OCI-LY7 (cell line): ENCODE results near the gene TMEM259. TPM values are rescaled to one million over a fixed set of nuclear protein-coding genes. Genes with fewer than 3 reads are reported as not detected.
A peak's percentile ranks its signal among the peaks of the same experiment; 100 is the strongest.

Source experiments
- BruUV-seq: library from RNA; stranded (reverse); fragments of 400-500 nt; replicated peaks from 2 replicates; lab custom pipeline; 2021; lab: Mats Ljungman, UMichigan
- CTCF ChIA-PET: fragments of 300-600 bp; sonication (Branson Sonifier 250); formaldehyde crosslinking; loops from one replicate; lab custom pipeline; 2022; ENCODE audit warnings: antibody characterized with exemption; ENCODE audit not compliant: unreplicated experiment; lab: Charles Lee
- POLR2A ChIA-PET: fragments of 300-600 bp; sonication (Branson Sonifier 250); formaldehyde crosslinking; loops from one replicate; lab custom pipeline; 2022; ENCODE audit warnings: antibody characterized with exemption; lab: Charles Lee
- DNase-seq: peaks from one replicate; pipeline ENCODE4 v3.0.0-alpha.2; 2015; ENCODE audit warnings: low spot score
- H2AFZ ChIP-seq: fragments of 200-600 bp; sonication (generic), shearing (Covaris generic); 2 replicates; pipeline ENCODE4 v1.6.1; 2014; ENCODE audit warnings: mild to moderate bottlenecking, antibody characterized with exemption, low read length, moderate library complexity
- H3K27ac ChIP-seq: fragments of 200-600 bp; sonication (generic); 2 replicates; pipeline ENCODE4 v1.5.1; 2014; ENCODE audit warnings: mixed run types, low read depth, mild to moderate bottlenecking, moderate library complexity, low read length, inconsistent platforms; ENCODE audit not compliant: poor library complexity, severe bottlenecking
- H3K36me3 ChIP-seq: fragments of 200-600 bp; sonication (generic); 2 replicates; pipeline ENCODE4 v1.6.1; 2014; ENCODE audit warnings: mild to moderate bottlenecking, antibody characterized with exemption, low read length, moderate library complexity, mixed read lengths; ENCODE audit not compliant: insufficient read depth
- H3K4me1 ChIP-seq: fragments of 200-600 bp; sonication (generic); 2 replicates; pipeline ENCODE4 v1.5.1; 2014; ENCODE audit warnings: mild to moderate bottlenecking, low read length; ENCODE audit not compliant: insufficient read depth, poor library complexity, severe bottlenecking
- H3K4me2 ChIP-seq: fragments of 200-600 bp; sonication (generic); 2 replicates; pipeline ENCODE4 v1.6.1; 2014; ENCODE audit warnings: mild to moderate bottlenecking, low read length
- H3K4me3 ChIP-seq: fragments of 200-600 bp; sonication (generic); 2 replicates; pipeline ENCODE4 v1.5.1; 2014; ENCODE audit warnings: mild to moderate bottlenecking, low read depth, low read length; ENCODE audit not compliant: poor library complexity, severe bottlenecking
- H3K79me2 ChIP-seq: fragments of 200-600 bp; sonication (generic); 2 replicates; pipeline ENCODE4 v1.6.1; 2016; ENCODE audit warnings: low read depth, mild to moderate bottlenecking, low read length, moderate library complexity, mixed read lengths; ENCODE audit not compliant: insufficient read depth
- H3K9me2 ChIP-seq: fragments of 200-600 bp; sonication (generic); 2 replicates; pipeline ENCODE4 v1.6.1; 2016; ENCODE audit warnings: mild to moderate bottlenecking, low read length, mixed read lengths; ENCODE audit not compliant: insufficient read depth
- H3K9me3 ChIP-seq: fragments of 200-600 bp; sonication (generic); 2 replicates; pipeline ENCODE4 v1.6.1; 2014; ENCODE audit warnings: mild to moderate bottlenecking, mixed run types, low read length, mixed read lengths
- H4K20me1 ChIP-seq: fragments of 200-600 bp; sonication (generic); 2 replicates; pipeline ENCODE4 v1.6.1; 2014; ENCODE audit warnings: mild to moderate bottlenecking, antibody characterized with exemption, low read length, moderate library complexity, mixed read lengths; ENCODE audit not compliant: insufficient read depth
- EZH2phosphoT487 ChIP-seq: fragments of 200-600 bp; sonication (generic); IDR thresholded peaks from 2 replicates; pipeline ENCODE4 v1.6.1; 2018; ENCODE audit warnings: low read depth, borderline replicate concordance, mild to moderate bottlenecking, mixed run types, antibody characterized with exemption, low read length, moderate library complexity, mixed read lengths
- intact Hi-C: fragments of 100-400 bp; cut with micrococcal nuclease; formaldehyde crosslinking; loops from one replicate; pipeline ENCODE4 v1.10.0; 2022; ENCODE audit not compliant: unreplicated experiment
- total RNA-seq, 2 experiments: library from RNA; depleted of rRNA in 1 of 2; stranded (reverse); fragments of >200 nt in 1 of 2; shearing (Covaris generic) in 1 of 2; gene quantifications; 2 replicates each; pipeline ENCODE4 v1.2.3, GENCODE V29; 2014 to 2022
- TF ChIP-seq, protein P1 (sequence below): fragments of 200-600 bp; sonication (generic); conservative IDR thresholded peaks from 2 replicates; pipeline ENCODE4 v1.5.1; 2014; ENCODE audit warnings: mild to moderate bottlenecking, antibody characterized with exemption, low read length, moderate library complexity, mixed read lengths

The TMEM259 gene
- total RNA-seq, 2 experiments from 2014 or later: 169 to 195 TPM

DNA sequence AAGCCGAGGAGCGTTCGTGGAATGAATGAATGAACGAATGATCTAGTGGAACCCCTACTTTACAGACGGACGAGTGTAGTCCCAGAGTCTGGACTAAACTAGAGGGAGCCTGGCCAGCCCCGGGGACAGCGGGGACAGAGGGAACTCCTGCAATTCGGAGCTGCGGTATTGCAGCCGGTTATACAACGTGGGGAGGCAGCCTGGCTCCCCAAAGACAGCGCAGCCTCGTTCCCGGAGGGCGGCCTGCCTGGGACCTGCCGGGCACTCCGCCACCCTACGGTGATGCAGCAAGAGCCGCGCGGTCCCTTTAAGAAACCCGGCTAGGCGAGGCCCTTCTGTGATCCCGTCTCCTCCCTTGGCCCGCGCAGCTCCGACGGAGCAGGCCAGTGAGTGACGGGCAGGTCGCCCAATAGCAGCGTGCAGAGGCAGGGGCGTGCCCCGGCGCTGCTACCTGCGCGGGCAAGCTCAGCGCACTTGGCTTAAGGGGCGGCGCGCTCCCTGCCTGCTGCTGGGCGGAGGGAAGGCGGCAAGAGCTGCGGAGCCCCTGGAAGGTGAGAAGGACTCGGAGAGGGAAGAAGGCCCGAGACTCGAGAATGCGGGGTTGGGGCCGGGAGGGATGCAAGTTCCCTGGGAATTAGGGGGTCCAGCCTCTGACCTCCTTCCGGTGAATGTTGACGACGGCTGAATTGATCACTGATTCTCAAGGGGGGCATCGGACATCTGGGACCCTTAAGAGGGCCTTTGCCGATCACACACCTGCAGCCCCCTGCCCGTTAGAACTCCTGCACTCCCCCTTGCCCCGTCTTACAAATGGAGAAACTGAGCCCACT is 18.9 kb upstream of the TMEM259 start, which contains the start of gene ABCA7:
Gene ABCA7, plus strand, starts transcription at position 462 of the 830 bp plus-strand sequence. CDS start 1,255 bp downstream, outside the sequence.
- 0 out of 2 replicates have a peak, but pooled peaks cover 5% of the 10 kb centered on the region for H3K79me2 ChIP-seq
- H3K9me3 ChIP-seq: no peaks in the 10 kb centered on the region
- CTCF ChIA-PET: interaction anchor here (0.9 kb wide), 1 partner anchor 11 kb away, joined by 3 read pairs; no protein-coding TSS in a partner anchor
- H4K20me1 ChIP-seq: no peaks in the 10 kb centered on the region; the same call in 1 of the 2 replicates
- H3K36me3 ChIP-seq: peaks cover 22% of the 10 kb centered on the region
- peaks cover 49% of the 10 kb centered on the region for H3K4me1 ChIP-seq
- H3K9me2 ChIP-seq: no peaks in the 10 kb centered on the region
- POLR2A ChIA-PET: interaction anchor here (0.6 to 3.2 kb wide), 2 partner anchors 13 to 36 kb away, joined by 4 to 15 read pairs; partner anchors contain the start of gene CNN2
- intact Hi-C loops: loop anchor here (2.0 kb wide), 3 partner anchors 13 to 37 kb away; partner anchors contain the start of genes CNN2, RNU6-2 and TMEM259
- no TSS peak for BruUV-seq
- TF ChIP-seq, protein P1, sequence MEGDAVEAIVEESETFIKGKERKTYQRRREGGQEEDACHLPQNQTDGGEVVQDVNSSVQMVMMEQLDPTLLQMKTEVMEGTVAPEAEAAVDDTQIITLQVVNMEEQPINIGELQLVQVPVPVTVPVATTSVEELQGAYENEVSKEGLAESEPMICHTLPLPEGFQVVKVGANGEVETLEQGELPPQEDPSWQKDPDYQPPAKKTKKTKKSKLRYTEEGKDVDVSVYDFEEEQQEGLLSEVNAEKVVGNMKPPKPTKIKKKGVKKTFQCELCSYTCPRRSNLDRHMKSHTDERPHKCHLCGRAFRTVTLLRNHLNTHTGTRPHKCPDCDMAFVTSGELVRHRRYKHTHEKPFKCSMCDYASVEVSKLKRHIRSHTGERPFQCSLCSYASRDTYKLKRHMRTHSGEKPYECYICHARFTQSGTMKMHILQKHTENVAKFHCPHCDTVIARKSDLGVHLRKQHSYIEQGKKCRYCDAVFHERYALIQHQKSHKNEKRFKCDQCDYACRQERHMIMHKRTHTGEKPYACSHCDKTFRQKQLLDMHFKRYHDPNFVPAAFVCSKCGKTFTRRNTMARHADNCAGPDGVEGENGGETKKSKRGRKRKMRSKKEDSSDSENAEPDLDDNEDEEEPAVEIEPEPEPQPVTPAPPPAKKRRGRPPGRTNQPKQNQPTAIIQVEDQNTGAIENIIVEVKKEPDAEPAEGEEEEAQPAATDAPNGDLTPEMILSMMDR: peak; percentile 27; the same call in 1 of the 2 replicates
- no peak for TF ChIP-seq EZH2phosphoT487
- DNase-seq: peak; percentile 99
- H3K27ac ChIP-seq: peak within 1 kb of the TSS; percentile 97
- peak within 1 kb of the TSS; percentile 85 for H3K4me3 ChIP-seq
- no peak within 1 kb of the TSS for H2AFZ ChIP-seq
- H3K4me2 ChIP-seq: peak within 1 kb of the TSS; percentile 93

- CTCF ChIA-PET: interaction anchor here (0.9 kb wide), 1 partner anchor 11 kb away, joined by 3 read pairs; no protein-coding TSS in a partner anchor
- Histone ChIP-seq H3K79me2 (0 out of 2 replicates have a peak, but pooled peaks cover 5% of the 10 kb centered on the region), H3K9me3 (no peaks in the 10 kb centered on the region), H3K4me1 (peaks cover 43% of the 10 kb centered on the region), H4K20me1 (no peaks in the 10 kb centered on the region; the same call in 1 of the 2 replicates), H3K9me2 (no peaks in the 10 kb centered on the region), H3K27ac (peak overlapping the region; percentile 97), H2AFZ (no peak overlapping the region), H3K36me3 (peaks cover 22% of the 10 kb centered on the region), H3K4me2 (peak overlapping the region; percentile 77), H3K4me3 (peak overlapping the region; percentile 85)
- intact Hi-C loops: loop anchor here (2.0 kb wide), 2 partner anchors 18 to 38 kb away; partner anchors contain the start of genes RNU6-2 and TMEM259
- no TSS peak for BruUV-seq
- DNase-seq: peak; percentile 55
- POLR2A ChIA-PET: interaction anchor here (0.6 to 3.2 kb wide), 2 partner anchors 12 to 23 kb away, joined by 4 to 15 read pairs; partner anchors contain the start of gene CNN2
- no peak for TF ChIP-seq EZH2phosphoT487
- TF ChIP-seq, protein P1: no peak
Observed at GRCh38 chr19:1038978-1039645, 18.2 kb upstream of the TMEM259 start.
